ENCODE results near the gene SLX9.

SLX9 gene

GRCh38 chr21:44894687-44895302 is 45.0 kb upstream of the SLX9 start:
- Histone ChIP-seq H3K23ac (ENCODE audit: low read length) (no peak overlapping the region), H2BK12ac (ENCODE audit: low read length) (no peak overlapping the region), H3K4me2 (ENCODE audit: low read length) (no peak overlapping the region), H3K27ac (ENCODE audit: low read depth, low read length) (no peak overlapping the region), H3K79me1 (ENCODE audit: low read length) (no peaks in the 10 kb centered on the region), H4K91ac (ENCODE audit: low read depth, low read length) (no peak overlapping the region), H3K4ac (ENCODE audit: low read depth, low read length) (no peak overlapping the region), H4K8ac (ENCODE audit: low read depth, low read length) (no peak overlapping the region), H3K18ac (ENCODE audit: low read length) (no peak overlapping the region), H2AFZ (ENCODE audit: insufficient read depth, low read length, poor library complexity) (no peak overlapping the region), H3K9me3 (ENCODE audit: insufficient read depth, low read depth, low read length) (peaks cover 4% of the 10 kb centered on the region), H4K12ac (ENCODE audit: low read depth, low read length) (no peak overlapping the region), H2BK120ac (ENCODE audit: insufficient read depth, low read length, poor library complexity) (no peak overlapping the region), H3K9ac (ENCODE audit: low read length) (no peak overlapping the region), H2AK5ac (ENCODE audit: low read length) (no peak overlapping the region), H3K14ac (ENCODE audit: low read length) (no peak overlapping the region), H2BK5ac (ENCODE audit: low read depth, low read length, poor library complexity) (no peak overlapping the region), H3K4me1 (ENCODE audit: control insufficient read depth in 1 of 2, insufficient read depth in 2 of 2, low read length in 2 of 2) (no peaks in the 10 kb centered on the region), H3K79me2 (ENCODE audit: control insufficient read depth, insufficient read depth, low read length, poor library complexity) (no peaks in the 10 kb centered on the region), H3K4me3 (ENCODE audit: low read depth, low read length) (no peak overlapping the region), H3K36me3 (ENCODE audit: control insufficient read depth in 1 of 2, insufficient read depth in 2 of 2, low read length in 2 of 2) (no peaks in the 10 kb centered on the region), H3K27me3 (ENCODE audit: insufficient read depth, low read length) (no peaks in the 10 kb centered on the region)
- no peak for DNase-seq
- WGBS (ENCODE audit: extremely low coverage, insufficient coverage, insufficient read length) = no CpG with 5 or more reads among the region's 19 CpGs

- H3K27ac ChIP-seq (ENCODE audit: low read depth, low read length) = no peak overlapping the region
- H3K14ac ChIP-seq (ENCODE audit: low read length) = no peak overlapping the region
- no peaks in the 10 kb centered on the region for H3K4me1 ChIP-seq (ENCODE audit: control insufficient read depth in 1 of 2, insufficient read depth in 2 of 2, low read length in 2 of 2)
- H4K91ac ChIP-seq (ENCODE audit: low read depth, low read length) = no peak overlapping the region
- WGBS (ENCODE audit: extremely low coverage, insufficient coverage, insufficient read length) = no CpG with 5 or more reads among the region's 11 CpGs
- peaks cover 2% of the 10 kb centered on the region for H3K9me3 ChIP-seq (ENCODE audit: insufficient read depth, low read depth, low read length)
- no peak overlapping the region for H3K4ac ChIP-seq (ENCODE audit: low read depth, low read length)
- H3K4me2 ChIP-seq (ENCODE audit: low read length) = no peak overlapping the region
- H3K79me2 ChIP-seq (ENCODE audit: control insufficient read depth, insufficient read depth, low read length, poor library complexity) = no peaks in the 10 kb centered on the region
- no peak overlapping the region for H3K18ac ChIP-seq (ENCODE audit: low read length)
- H4K12ac ChIP-seq (ENCODE audit: low read depth, low read length) = no peak overlapping the region
- no peaks in the 10 kb centered on the region for H3K79me1 ChIP-seq (ENCODE audit: low read length)
- no peak overlapping the region for H2BK5ac ChIP-seq (ENCODE audit: low read depth, low read length, poor library complexity)
- H3K4me3 ChIP-seq (ENCODE audit: low read depth, low read length) = no peak overlapping the region
- H4K8ac ChIP-seq (ENCODE audit: low read depth, low read length) = no peak overlapping the region
- H3K9ac ChIP-seq (ENCODE audit: low read length) = no peak overlapping the region
- no peak overlapping the region for H2AFZ ChIP-seq (ENCODE audit: insufficient read depth, low read length, poor library complexity)
- no peak overlapping the region for H3K23ac ChIP-seq (ENCODE audit: low read length)
- no peaks in the 10 kb centered on the region for H3K27me3 ChIP-seq (ENCODE audit: insufficient read depth, low read length)
- DNase-seq = no peak
- H2BK120ac ChIP-seq (ENCODE audit: insufficient read depth, low read length, poor library complexity) = no peak overlapping the region
- no peak overlapping the region for H2AK5ac ChIP-seq (ENCODE audit: low read length)
- no peak overlapping the region for H2BK12ac ChIP-seq (ENCODE audit: low read length)
- no peaks in the 10 kb centered on the region for H3K36me3 ChIP-seq (ENCODE audit: control insufficient read depth in 1 of 2, insufficient read depth in 2 of 2, low read length in 2 of 2)
Measured at GRCh38 chr21:44895859-44896258, 44.0 kb upstream of the SLX9 start.

- H3K79me2 ChIP-seq (ENCODE audit: control insufficient read depth, insufficient read depth, low read length, poor library complexity) = no peaks in the 10 kb centered on the region
- no peak overlapping the region for H3K4me2 ChIP-seq (ENCODE audit: low read length)
- peaks cover 3% of the 10 kb centered on the region for H3K9me3 ChIP-seq (ENCODE audit: insufficient read depth, low read depth, low read length)
- no peak overlapping the region for H4K12ac ChIP-seq (ENCODE audit: low read depth, low read length)
- H3K18ac ChIP-seq (ENCODE audit: low read length) = no peak overlapping the region
- H2BK5ac ChIP-seq (ENCODE audit: low read depth, low read length, poor library complexity) = no peak overlapping the region
- no peak overlapping the region for H3K4ac ChIP-seq (ENCODE audit: low read depth, low read length)
- peaks cover 3 to 6% of the 10 kb centered on the region in 2 experiments for H3K4me1 ChIP-seq (ENCODE audit: control insufficient read depth in 1 of 2, insufficient read depth in 2 of 2, low read length in 2 of 2)
- H3K27me3 ChIP-seq (ENCODE audit: insufficient read depth, low read length) = no peaks in the 10 kb centered on the region
- H3K4me3 ChIP-seq (ENCODE audit: low read depth, low read length) = no peak overlapping the region
- no peak overlapping the region for H4K91ac ChIP-seq (ENCODE audit: low read depth, low read length)
- H2BK120ac ChIP-seq (ENCODE audit: insufficient read depth, low read length, poor library complexity) = no peak overlapping the region
- WGBS (ENCODE audit: extremely low coverage, insufficient coverage, insufficient read length) = no CpG with 5 or more reads among the region's 25 CpGs
- no peak for DNase-seq
- no peak overlapping the region for H2AFZ ChIP-seq (ENCODE audit: insufficient read depth, low read length, poor library complexity)
- H2AK5ac ChIP-seq (ENCODE audit: low read length) = no peak overlapping the region
- H2BK12ac ChIP-seq (ENCODE audit: low read length) = no peak overlapping the region
- no peak overlapping the region for H3K27ac ChIP-seq (ENCODE audit: low read depth, low read length)
- H3K79me1 ChIP-seq (ENCODE audit: low read length) = no peaks in the 10 kb centered on the region
- H3K9ac ChIP-seq (ENCODE audit: low read length) = no peak overlapping the region
- no peak overlapping the region for H3K14ac ChIP-seq (ENCODE audit: low read length)
- H3K36me3 ChIP-seq (ENCODE audit: control insufficient read depth in 1 of 2, insufficient read depth in 2 of 2, low read length in 2 of 2) = no peaks in the 10 kb centered on the region
- H3K23ac ChIP-seq (ENCODE audit: low read length) = no peak overlapping the region
- H4K8ac ChIP-seq (ENCODE audit: low read depth, low read length) = no peak overlapping the region
Measured at GRCh38 chr21:44896561-44897286, 43.1 kb upstream of the SLX9 start.

GRCh38 chr21:44897326-44898010 is 42.4 kb upstream of the SLX9 start:
- no peak overlapping the region for H2AFZ ChIP-seq (ENCODE audit: insufficient read depth, low read length, poor library complexity)
- no peak overlapping the region for H3K9ac ChIP-seq (ENCODE audit: low read length)
- H4K12ac ChIP-seq (ENCODE audit: low read depth, low read length) = no peak overlapping the region
- no peak overlapping the region for H3K4ac ChIP-seq (ENCODE audit: low read depth, low read length)
- H2AK5ac ChIP-seq (ENCODE audit: low read length) = no peak overlapping the region
- no peak overlapping the region for H3K27ac ChIP-seq (ENCODE audit: low read depth, low read length)
- H4K8ac ChIP-seq (ENCODE audit: low read depth, low read length) = no peak overlapping the region
- no peak overlapping the region for H2BK5ac ChIP-seq (ENCODE audit: low read depth, low read length, poor library complexity)
- H3K23ac ChIP-seq (ENCODE audit: low read length) = no peak overlapping the region
- H3K27me3 ChIP-seq (ENCODE audit: insufficient read depth, low read length) = no peaks in the 10 kb centered on the region
- no peaks in the 10 kb centered on the region for H3K79me1 ChIP-seq (ENCODE audit: low read length)
- no peak overlapping the region for H4K91ac ChIP-seq (ENCODE audit: low read depth, low read length)
- no peak overlapping the region for H3K4me2 ChIP-seq (ENCODE audit: low read length)
- H3K4me3 ChIP-seq (ENCODE audit: low read depth, low read length) = no peak overlapping the region
- H3K18ac ChIP-seq (ENCODE audit: low read length) = no peak overlapping the region
- peaks cover 4 to 6% of the 10 kb centered on the region in 2 experiments for H3K4me1 ChIP-seq (ENCODE audit: control insufficient read depth in 1 of 2, insufficient read depth in 2 of 2, low read length in 2 of 2)
- no peaks in the 10 kb centered on the region for H3K79me2 ChIP-seq (ENCODE audit: control insufficient read depth, insufficient read depth, low read length, poor library complexity)
- no peak overlapping the region for H2BK12ac ChIP-seq (ENCODE audit: low read length)
- no peak overlapping the region for H3K14ac ChIP-seq (ENCODE audit: low read length)
- WGBS (ENCODE audit: extremely low coverage, insufficient coverage, insufficient read length) = no CpG with 5 or more reads among the region's 21 CpGs
- peak in 1 of 2 donors; percentile 18 for DNase-seq
- H2BK120ac ChIP-seq (ENCODE audit: insufficient read depth, low read length, poor library complexity) = no peak overlapping the region
- no peaks in the 10 kb centered on the region for H3K36me3 ChIP-seq (ENCODE audit: control insufficient read depth in 1 of 2, insufficient read depth in 2 of 2, low read length in 2 of 2)
- H3K9me3 ChIP-seq (ENCODE audit: insufficient read depth, low read depth, low read length) = peaks cover 9% of the 10 kb centered on the region

Data from trophoblast cell (in vitro differentiated cells and primary cell).